Thymus (tissue), 11 donors: Measurements from ENCODE around the gene BDKRB1. TPM values are rescaled to one million over a fixed set of nuclear protein-coding genes. Genes with fewer than 3 reads are reported as not detected.

Experiments used
- DNase-seq, 9 donors: peaks; one replicate each; pipeline ENCODE4 v3.0.0-alpha.2; 2013; ENCODE audit warnings: low spot score in 9 of 9, low read depth in 6 of 9, missing footprints in 1 of 9
- H3K27ac ChIP-seq, 2 donors: one replicate each; pipeline ENCODE4 v1.5.1; 2013; ENCODE audit warnings: control low read depth in 1 of 2, low read depth in 1 of 2, low read length in 1 of 2, mild to moderate bottlenecking in 1 of 2, moderate library complexity in 1 of 2
- H3K27me3 ChIP-seq, 2 donors: one replicate each; pipeline ENCODE4 v1.5.1; 2013; ENCODE audit warnings: low read length in 1 of 2; ENCODE audit not compliant: control insufficient read depth in 2 of 2, insufficient read depth in 1 of 2
- H3K36me3 ChIP-seq, 2 donors: one replicate each; pipeline ENCODE4 v1.5.1; 2013; ENCODE audit warnings: low read length in 1 of 2, mild to moderate bottlenecking in 1 of 2, moderate library complexity in 1 of 2; ENCODE audit not compliant: control insufficient read depth in 2 of 2, insufficient read depth in 2 of 2
- H3K4me1 ChIP-seq, 2 donors: one replicate each; pipeline ENCODE4 v1.5.1; 2013; ENCODE audit warnings: low read length in 2 of 2; ENCODE audit not compliant: control insufficient read depth in 2 of 2, insufficient read depth in 2 of 2
- H3K4me3 ChIP-seq, 2 donors: one replicate each; pipeline ENCODE4 v1.5.1; 2013; ENCODE audit warnings: low read length in 2 of 2, control low read depth in 1 of 2, mild to moderate bottlenecking in 1 of 2
- H3K9me3 ChIP-seq, 2 donors: one replicate each; pipeline ENCODE4 v1.5.1; 2013; ENCODE audit warnings: low read length in 1 of 2, mild to moderate bottlenecking in 1 of 2; ENCODE audit not compliant: control insufficient read depth in 2 of 2, insufficient read depth in 1 of 2
- WGBS: extraction: QIAGEN DNeasy Blood & Tissue Kit; methylation state at CpG from one replicate; pipeline ENCODE4 v1.1.7; 2013; 5-methylcytosine and 5-hydroxymethylcytosine counted together
- polyA plus RNA-seq: library from polyadenylated mRNA; stranded (reverse); fragments of 200-250 nt; gene quantifications from one replicate; pipeline ENCODE4 v1.2.3, GENCODE V29; 2013
- total RNA-seq: library from RNA; stranded (reverse); fragments of 120-200 nt; gene quantifications from one replicate; pipeline ENCODE4 v1.2.4, GENCODE V29; 2013
- donor health status: healthy.

BDKRB1 gene
- total and polyA plus RNA-seq, 2 donors, result 0.05 to 0.62 TPM

DNA sequence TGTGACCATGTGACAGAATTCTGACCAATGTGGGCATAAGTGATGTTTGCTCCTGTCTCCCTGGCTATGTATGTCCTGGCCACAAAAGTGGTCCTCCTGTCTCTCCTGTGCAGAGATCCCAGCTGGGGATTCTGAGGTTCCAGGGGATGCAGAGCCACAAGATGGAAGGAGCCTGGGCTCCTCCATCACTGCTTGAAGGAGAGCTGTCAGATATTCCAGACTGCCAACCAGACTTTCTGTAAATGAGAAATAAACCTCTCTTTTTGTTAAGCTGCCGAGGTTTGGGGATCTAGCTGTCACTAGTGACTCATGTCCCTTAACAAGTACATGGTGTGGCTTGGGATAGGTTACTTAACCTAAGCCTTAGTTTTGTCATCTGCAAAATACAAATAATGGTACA is 21.9 kb downstream of the BDKRB1 start:
- Histone ChIP-seq H3K4me3 (no peak overlapping the region), H3K9me3 (peaks cover 2 to 3% of the 10 kb centered on the region in 2 donors), H3K36me3 (peaks cover under 1 to 9% of the 10 kb centered on the region in 2 donors), H3K27ac (no peak overlapping the region), H3K4me1 (no peaks in the 10 kb centered on the region), H3K27me3 (peaks cover 0 to 5% of the 10 kb centered on the region in 2 donors)
- WGBS, result 96% methylated on average over 1 of the region's 1 CpG
- no peak for DNase-seq

DNA sequence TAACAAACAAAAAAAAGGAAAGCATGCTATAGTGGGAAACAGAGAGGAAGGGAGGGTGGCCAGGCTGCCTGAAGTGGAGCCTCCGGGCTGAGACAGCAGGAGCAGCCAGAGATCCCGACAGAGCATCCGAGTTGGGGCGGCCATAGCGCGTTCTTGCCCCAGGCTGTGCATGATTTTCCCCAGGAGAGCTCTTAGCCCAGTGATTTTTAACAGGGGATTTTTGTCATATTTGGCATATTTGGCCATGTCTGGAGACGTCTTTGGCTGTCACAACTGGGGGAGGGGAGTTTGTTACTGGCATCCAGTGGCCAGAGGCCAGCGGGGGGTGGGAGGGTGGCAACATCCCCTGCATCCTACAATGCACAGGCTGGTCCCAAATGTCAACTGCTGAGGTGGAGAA is 23.6 kb downstream of the BDKRB1 start:
- 96% methylated on average over 8 of the region's 8 CpGs for WGBS
- no peaks in the 10 kb centered on the region for H3K4me1 ChIP-seq
- peaks cover 0 to 5% of the 10 kb centered on the region in 2 donors for H3K27me3 ChIP-seq
- H3K27ac ChIP-seq, result no peak overlapping the region
- no peak overlapping the region for H3K4me3 ChIP-seq
- DNase-seq, result no peak
- H3K9me3 ChIP-seq, result peaks cover 2 to 3% of the 10 kb centered on the region in 2 donors
- H3K36me3 ChIP-seq, result peaks cover 10 to 15% of the 10 kb centered on the region in 2 donors

DNA sequence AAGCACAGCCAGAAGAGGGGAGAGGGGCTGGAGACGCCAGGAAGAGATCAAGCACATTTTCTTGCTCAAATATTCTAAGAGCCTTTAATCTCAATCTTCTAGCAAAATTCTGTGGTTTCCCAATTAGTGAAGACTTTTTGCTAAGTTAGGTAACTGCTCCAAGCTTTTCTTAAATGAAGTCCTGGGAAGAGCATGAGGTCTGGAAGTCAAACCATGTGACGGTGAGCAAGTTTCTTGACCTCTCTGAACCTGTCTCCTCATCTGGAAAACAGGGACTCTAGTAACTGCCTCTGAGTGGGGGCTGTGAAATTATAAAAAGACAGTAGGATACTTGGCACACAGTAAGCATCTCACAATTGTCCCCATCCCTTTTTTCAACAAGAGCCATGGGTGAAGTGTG is 24.1 kb downstream of the BDKRB1 start:
- H3K36me3 ChIP-seq, result peaks cover 10 to 15% of the 10 kb centered on the region in 2 donors
- 94% methylated on average over 2 of the region's 2 CpGs for WGBS

DNA sequence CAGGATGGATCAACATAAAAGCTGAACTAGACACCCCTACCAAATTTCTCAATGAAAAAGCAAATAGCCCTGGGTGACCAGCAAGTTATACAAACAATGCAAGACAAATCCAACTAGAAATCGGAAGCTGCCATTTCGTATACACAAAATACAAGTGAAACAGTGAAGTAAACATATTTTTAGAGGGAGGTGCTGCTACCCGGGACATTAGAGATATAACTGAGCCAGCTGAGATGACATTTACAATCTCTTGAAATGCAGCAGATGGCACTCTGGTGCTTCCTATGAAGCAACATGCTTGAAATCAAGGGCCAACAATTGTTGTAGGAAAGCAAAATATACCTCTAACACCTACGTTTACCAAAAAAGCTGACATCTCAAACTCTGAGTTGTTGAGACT is 25.5 kb downstream of the BDKRB1 start:
- Histone ChIP-seq H3K27ac (no peak overlapping the region), H3K9me3 (peaks cover 2 to 3% of the 10 kb centered on the region in 2 donors), H3K27me3 (no peaks in the 10 kb centered on the region), H3K4me1 (no peaks in the 10 kb centered on the region), H3K4me3 (no peak overlapping the region), H3K36me3 (peaks cover 15 to 21% of the 10 kb centered on the region in 2 donors)
- DNase-seq, result no peak
- WGBS, result 95% methylated on average over 4 of the region's 4 CpGs

More for the DNA sequence above, 24.1 kb downstream of the BDKRB1 start:
- DNase-seq, result no peak
- H3K27me3 ChIP-seq, result peaks cover 0 to 4% of the 10 kb centered on the region in 2 donors
- peaks cover 2 to 3% of the 10 kb centered on the region in 2 donors for H3K9me3 ChIP-seq
- H3K27ac ChIP-seq, result no peak overlapping the region
- H3K4me3 ChIP-seq, result no peak overlapping the region
- H3K4me1 ChIP-seq, result no peaks in the 10 kb centered on the region

DNA sequence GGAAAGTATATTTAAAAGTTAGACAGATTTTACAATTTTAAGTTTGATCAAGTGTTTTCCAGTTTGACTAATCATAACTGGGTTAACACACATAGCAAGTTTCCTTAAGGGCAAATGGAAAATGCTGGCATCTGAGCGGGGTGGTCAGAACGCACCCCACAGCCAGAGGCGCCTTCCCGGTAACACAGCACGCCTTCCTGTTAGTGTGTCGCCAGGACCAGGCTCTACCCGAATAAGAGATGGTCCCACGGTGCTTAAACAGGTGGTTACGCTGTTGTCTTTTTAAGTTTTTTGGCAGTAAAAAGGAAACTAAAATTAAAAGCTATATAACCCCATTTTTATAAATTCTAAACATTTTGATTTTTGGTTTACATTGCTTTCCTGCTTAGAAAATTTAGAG is 28.0 kb downstream of the BDKRB1 start:
- Histone ChIP-seq H3K27me3 (no peaks in the 10 kb centered on the region), H3K27ac (no peak overlapping the region), H3K4me1 (no peaks in the 10 kb centered on the region), H3K9me3 (no peaks in the 10 kb centered on the region), H3K4me3 (no peak overlapping the region), H3K36me3 (peaks cover 21 to 22% of the 10 kb centered on the region in 2 donors)
- no peak for DNase-seq
- 94% methylated on average over 9 of the region's 9 CpGs for WGBS

DNA sequence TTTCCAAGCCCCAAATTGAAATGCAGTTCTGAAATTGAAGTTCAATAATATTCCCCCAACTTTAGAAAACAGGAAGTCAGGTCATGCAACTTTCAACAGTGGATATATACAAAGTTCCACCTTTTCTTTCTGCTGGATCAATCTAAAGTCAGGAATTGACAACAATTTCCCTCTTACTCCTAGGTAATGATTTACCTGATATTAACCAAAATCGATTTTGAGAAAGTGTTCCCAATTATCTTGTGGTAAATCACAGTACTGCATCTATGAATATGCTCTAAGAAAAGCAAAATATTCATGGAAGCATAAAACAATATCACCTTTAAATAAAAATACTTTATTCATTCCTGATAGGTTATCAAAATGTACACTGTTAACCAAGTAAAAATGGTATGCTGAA is 28.4 kb downstream of the BDKRB1 start:
- DNase-seq, result no peak
- H3K27ac ChIP-seq, result no peak overlapping the region
- no peaks in the 10 kb centered on the region for H3K4me1 ChIP-seq
- H3K9me3 ChIP-seq, result no peaks in the 10 kb centered on the region
- H3K4me3 ChIP-seq, result no peak overlapping the region
- peaks cover 24 to 27% of the 10 kb centered on the region in 2 donors for H3K36me3 ChIP-seq
- no peaks in the 10 kb centered on the region for H3K27me3 ChIP-seq
- 97% methylated on average over 1 of the region's 1 CpG for WGBS

DNA sequence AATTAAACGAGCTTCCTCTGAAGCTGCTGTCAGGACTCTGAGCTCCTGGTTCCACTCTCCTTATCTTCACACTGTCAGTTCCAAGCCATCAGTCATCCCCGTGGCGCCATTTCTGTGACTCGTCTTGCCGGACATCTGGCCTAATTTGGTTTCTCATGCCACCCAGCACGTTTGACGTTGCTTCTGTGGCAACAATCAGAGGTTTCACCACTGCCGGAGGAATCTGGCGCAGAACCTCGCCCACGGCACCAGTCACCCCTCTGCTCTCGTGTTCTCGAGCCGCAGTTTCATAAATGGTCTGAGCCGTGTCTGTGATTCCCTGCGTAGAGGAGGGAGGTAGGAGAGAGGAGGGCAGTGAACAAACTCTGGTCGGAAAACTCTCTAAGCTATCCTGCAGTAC is 29.7 kb downstream of the BDKRB1 start:
- DNase-seq, result no peak
- H3K4me3 ChIP-seq, result no peak overlapping the region
- H3K9me3 ChIP-seq, result no peaks in the 10 kb centered on the region
- no peaks in the 10 kb centered on the region for H3K4me1 ChIP-seq
- WGBS, result 97% methylated on average over 17 of the region's 17 CpGs
- H3K36me3 ChIP-seq, result peaks cover 33 to 34% of the 10 kb centered on the region in 2 donors
- no peaks in the 10 kb centered on the region for H3K27me3 ChIP-seq
- no peak overlapping the region for H3K27ac ChIP-seq

DNA sequence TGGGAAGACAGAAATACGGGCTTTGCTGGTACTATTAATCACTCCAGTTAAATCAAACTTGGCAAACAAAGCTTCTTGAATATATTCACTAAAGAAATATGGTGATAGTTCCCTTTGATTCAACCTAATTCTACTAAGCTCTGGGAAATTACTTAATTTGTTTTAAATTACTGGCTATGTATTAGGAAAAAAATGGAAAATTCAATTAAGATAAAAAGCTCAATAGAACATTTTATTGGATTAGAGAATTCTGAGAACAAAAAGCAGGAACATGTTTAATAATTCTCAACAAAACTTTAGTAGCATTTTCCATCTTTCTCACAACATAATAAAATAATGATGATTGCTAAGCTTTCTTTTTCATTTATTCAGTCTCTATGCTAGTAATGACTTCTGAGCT is 30.2 kb downstream of the BDKRB1 start:
- 96% methylated on average over 1 of the region's 1 CpG for WGBS
- Histone ChIP-seq H3K4me1 (no peaks in the 10 kb centered on the region), H3K27me3 (no peaks in the 10 kb centered on the region), H3K9me3 (no peaks in the 10 kb centered on the region), H3K36me3 (peaks cover 33 to 34% of the 10 kb centered on the region in 2 donors), H3K27ac (no peak overlapping the region), H3K4me3 (no peak overlapping the region)
- no peak for DNase-seq

DNA sequence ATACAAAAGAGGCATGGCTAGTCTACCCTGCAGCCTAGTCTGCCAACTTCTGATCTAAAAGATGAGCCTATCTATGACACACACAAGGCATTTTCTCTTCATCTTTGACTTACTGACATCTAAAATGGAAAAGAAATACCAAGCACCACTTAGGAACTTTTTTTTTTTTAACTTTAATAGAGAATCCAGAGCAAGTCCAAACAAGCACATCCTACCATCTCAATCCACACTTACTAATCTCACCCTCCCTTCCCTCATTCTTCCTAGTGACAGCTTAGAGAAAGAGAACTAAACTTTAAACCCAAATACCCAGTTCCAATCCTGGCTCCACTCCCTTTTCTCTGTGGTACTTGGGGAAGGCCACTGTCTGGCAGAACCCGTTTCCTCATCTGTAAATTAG is 31.8 kb downstream of the BDKRB1 start:
- no peak for DNase-seq
- H3K27me3 ChIP-seq, result no peaks in the 10 kb centered on the region
- H3K36me3 ChIP-seq, result peaks cover 24 to 34% of the 10 kb centered on the region in 2 donors
- no peaks in the 10 kb centered on the region for H3K9me3 ChIP-seq
- no peak overlapping the region for H3K27ac ChIP-seq
- WGBS, result 100% methylated on average over 1 of the region's 1 CpG
- H3K4me1 ChIP-seq, result no peaks in the 10 kb centered on the region
- no peak overlapping the region for H3K4me3 ChIP-seq

DNA sequence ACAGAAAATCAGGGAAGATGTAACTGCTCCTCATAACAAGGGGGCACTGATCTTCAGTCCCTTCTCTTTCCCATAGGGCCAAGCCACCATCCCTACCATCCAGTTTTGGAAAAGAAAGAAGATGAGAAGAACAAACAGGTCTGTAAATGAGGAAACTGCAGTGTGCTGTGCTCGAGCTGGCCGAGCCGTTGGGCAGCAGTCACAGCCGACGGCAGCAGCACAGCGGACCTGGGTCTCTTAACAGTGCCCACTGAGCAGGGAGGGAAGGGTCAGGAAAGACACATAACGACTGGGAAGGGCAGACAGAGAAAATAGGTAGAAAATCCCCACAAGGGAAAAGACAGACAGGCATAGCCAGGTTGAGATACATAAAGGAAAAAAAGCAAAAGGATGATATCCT is 38.2 kb downstream of the BDKRB1 start:
- Histone ChIP-seq H3K4me3 (no peak overlapping the region), H3K9me3 (no peaks in the 10 kb centered on the region), H3K4me1 (no peaks in the 10 kb centered on the region), H3K36me3 (peaks cover 16 to 19% of the 10 kb centered on the region in 2 donors), H3K27ac (no peak overlapping the region), H3K27me3 (no peaks in the 10 kb centered on the region)
- DNase-seq, result no peak
- 98% methylated on average over 7 of the region's 7 CpGs for WGBS
